Effector memory CD4-positive, alpha-beta T cell (primary cell): ENCODE data around the gene ANK3.

Experiments
- DNase-seq, 3 donors: peaks; one replicate each; pipeline ENCODE4 v3.0.0-alpha.2; 2020
- H3K27ac ChIP-seq: 2 replicates; pipeline ENCODE4 v1.7.0; 2013; ENCODE audit warnings: mild to moderate bottlenecking, low read length, moderate library complexity; ENCODE audit not compliant: insufficient read depth, poor library complexity, severe bottlenecking
- H3K27me3 ChIP-seq: replicated peaks from 2 replicates; pipeline ENCODE4 v1.7.0; 2013; ENCODE audit warnings: mild to moderate bottlenecking, low read length; ENCODE audit not compliant: insufficient read depth, control insufficient read depth, poor library complexity, severe bottlenecking
- H3K36me3 ChIP-seq: 2 replicates; pipeline ENCODE4 v1.7.0; 2013; ENCODE audit warnings: mild to moderate bottlenecking, low read length, moderate library complexity; ENCODE audit not compliant: control insufficient read depth, insufficient read depth
- H3K4me1 ChIP-seq: 2 replicates; pipeline ENCODE4 v1.7.0; 2013; ENCODE audit warnings: low read length, mild to moderate bottlenecking; ENCODE audit not compliant: control insufficient read depth, insufficient read depth, poor library complexity, severe bottlenecking
- H3K4me3 ChIP-seq: 2 replicates; pipeline ENCODE4 v1.7.0; 2013; ENCODE audit warnings: low read length, low read depth, mild to moderate bottlenecking; ENCODE audit not compliant: insufficient read depth, poor library complexity, severe bottlenecking
- H3K9me3 ChIP-seq: 2 replicates; pipeline ENCODE4 v1.7.0; 2013; ENCODE audit warnings: mild to moderate bottlenecking, low read length, moderate library complexity; ENCODE audit not compliant: control insufficient read depth

The ANK3 gene

GRCh38 chr10:60315311-60315710 is 74.4 kb downstream of the ANK3 start:
- Histone ChIP-seq H3K36me3 (no peaks in the 10 kb centered on the region), H3K27ac (no peak overlapping the region), H3K9me3 (no peaks in the 10 kb centered on the region), H3K4me1 (peaks cover 4% of the 10 kb centered on the region), H3K4me3 (no peak overlapping the region), H3K27me3 (no peaks in the 10 kb centered on the region)
- DNase-seq = no peak

DNA sequence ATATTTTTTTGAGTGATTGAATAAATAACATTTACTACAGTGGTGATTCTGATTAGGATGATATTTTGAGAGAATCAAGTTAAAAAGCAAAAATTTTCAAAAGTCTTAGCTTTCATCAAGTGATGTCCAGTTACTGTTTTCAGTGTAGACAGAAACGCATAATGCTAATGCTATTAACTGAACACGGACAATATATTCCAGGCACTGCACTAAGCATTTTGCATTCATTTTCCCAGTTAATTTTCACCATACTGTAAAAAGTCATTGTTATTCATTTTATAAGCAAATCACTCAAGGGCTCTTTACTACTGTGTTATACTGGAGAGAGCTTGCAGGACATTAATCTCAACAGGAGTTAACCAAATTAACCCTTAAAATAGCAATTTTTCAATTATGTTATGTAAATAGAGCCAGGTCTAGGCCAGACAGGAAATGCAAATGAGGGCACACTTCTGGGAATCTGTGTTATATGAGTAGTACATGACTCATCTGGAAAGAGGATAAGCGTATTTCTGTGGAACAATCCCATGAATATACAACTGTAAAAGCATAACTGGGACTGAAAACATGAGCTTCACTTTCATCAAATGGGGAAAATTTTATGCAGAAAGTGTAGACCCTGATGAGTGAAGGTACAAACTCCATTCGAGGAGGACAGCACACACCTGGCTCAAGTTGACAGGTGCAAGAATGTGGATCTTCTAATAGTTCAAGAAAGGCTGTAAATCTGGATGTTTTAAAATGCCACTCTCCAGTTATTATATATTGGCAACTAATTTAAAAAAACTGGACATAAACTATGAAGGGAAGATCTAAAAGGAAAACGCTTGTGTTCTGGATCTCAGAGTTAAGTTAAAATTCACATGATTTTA is 75.4 kb downstream of the ANK3 start:
- Histone ChIP-seq H3K9me3 (no peaks in the 10 kb centered on the region), H3K27me3 (no peaks in the 10 kb centered on the region), H3K4me1 (peaks cover 4% of the 10 kb centered on the region), H3K36me3 (no peaks in the 10 kb centered on the region), H3K27ac (no peak overlapping the region), H3K4me3 (no peak overlapping the region)
- no peak for DNase-seq

GRCh38 chr10:60313589-60313952 is 76.1 kb downstream of the ANK3 start:
- H3K4me3 ChIP-seq = no peak overlapping the region
- H3K27me3 ChIP-seq = no peaks in the 10 kb centered on the region
- no peak for DNase-seq
- H3K36me3 ChIP-seq = no peaks in the 10 kb centered on the region
- peaks cover 4% of the 10 kb centered on the region for H3K4me1 ChIP-seq
- no peaks in the 10 kb centered on the region for H3K9me3 ChIP-seq
- no peak overlapping the region for H3K27ac ChIP-seq

- no peaks in the 10 kb centered on the region for H3K36me3 ChIP-seq
- no peak for DNase-seq
- H3K27me3 ChIP-seq = no peaks in the 10 kb centered on the region
- no peak overlapping the region for H3K27ac ChIP-seq
- H3K4me3 ChIP-seq = no peak overlapping the region
- peaks cover 4% of the 10 kb centered on the region for H3K4me1 ChIP-seq
- no peaks in the 10 kb centered on the region for H3K9me3 ChIP-seq
These were observed 76.7 kb downstream of the ANK3 start for GRCh38 chr10:60312818-60313588.

DNA sequence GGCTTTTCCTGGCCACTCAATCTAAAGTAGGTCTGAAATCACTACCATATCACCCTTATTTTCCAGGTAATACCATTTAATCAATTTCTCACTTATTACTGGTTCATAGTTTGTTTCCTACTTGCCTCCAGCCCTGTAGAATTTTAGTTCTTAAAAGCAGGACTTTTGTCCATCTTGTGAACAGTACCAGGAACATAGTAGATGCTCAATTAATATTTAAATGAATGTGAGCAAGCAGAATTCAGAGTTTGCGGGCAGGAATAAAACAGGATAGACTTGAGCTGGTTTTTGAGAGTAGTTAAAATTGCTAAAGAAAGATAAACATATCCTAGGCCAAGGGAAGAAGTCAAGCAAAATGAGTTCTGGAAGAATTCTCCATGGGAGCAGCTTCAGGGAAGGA is 77.9 kb downstream of the ANK3 start:
- Histone ChIP-seq H3K4me1 (peaks cover 4% of the 10 kb centered on the region), H3K36me3 (no peaks in the 10 kb centered on the region), H3K27ac (no peak overlapping the region), H3K4me3 (no peak overlapping the region), H3K9me3 (no peaks in the 10 kb centered on the region), H3K27me3 (no peaks in the 10 kb centered on the region)
- DNase-seq = no peak

GRCh38 chr10:60310740-60311139 is 78.9 kb downstream of the ANK3 start:
- Histone ChIP-seq H3K27me3 (no peaks in the 10 kb centered on the region), H3K9me3 (no peaks in the 10 kb centered on the region), H3K36me3 (no peaks in the 10 kb centered on the region), H3K4me1 (peaks cover 4% of the 10 kb centered on the region), H3K4me3 (no peak overlapping the region), H3K27ac (no peak overlapping the region)
- no peak for DNase-seq

DNA sequence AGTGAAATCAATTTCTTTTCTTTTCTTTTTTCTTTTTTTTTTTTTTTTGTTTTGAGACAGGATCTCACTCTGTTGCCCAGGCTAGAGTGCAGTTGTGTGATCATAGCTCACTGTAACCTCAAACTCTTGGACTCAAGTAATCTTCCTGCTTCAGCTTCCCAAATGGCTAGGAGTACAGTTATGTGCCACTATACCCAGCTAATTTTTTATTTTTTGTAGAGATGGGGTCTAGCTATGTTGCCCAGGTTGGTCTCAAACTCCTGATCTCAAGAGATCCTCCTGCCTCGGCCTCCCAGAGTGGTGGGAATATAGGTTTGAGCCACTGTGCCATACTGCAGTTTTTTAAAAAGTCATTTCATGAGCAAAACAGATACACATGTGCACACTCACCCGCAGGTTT is 79.8 kb downstream of the ANK3 start:
- Histone ChIP-seq H3K9me3 (no peaks in the 10 kb centered on the region), H3K27ac (no peak overlapping the region), H3K4me3 (no peak overlapping the region), H3K4me1 (no peaks in the 10 kb centered on the region), H3K36me3 (no peaks in the 10 kb centered on the region), H3K27me3 (no peaks in the 10 kb centered on the region)
- no peak for DNase-seq

GRCh38 chr10:60309371-60309770 is 80.3 kb downstream of the ANK3 start:
- Histone ChIP-seq H3K27me3 (no peaks in the 10 kb centered on the region), H3K4me3 (no peak overlapping the region), H3K4me1 (no peaks in the 10 kb centered on the region), H3K9me3 (no peaks in the 10 kb centered on the region), H3K36me3 (no peaks in the 10 kb centered on the region), H3K27ac (no peak overlapping the region)
- DNase-seq = no peak

GRCh38 chr10:60305380-60305892 is 84.2 kb downstream of the ANK3 start:
- Histone ChIP-seq H3K4me1 (no peaks in the 10 kb centered on the region), H3K27ac (no peak overlapping the region), H3K4me3 (no peak overlapping the region), H3K27me3 (no peaks in the 10 kb centered on the region), H3K9me3 (no peaks in the 10 kb centered on the region), H3K36me3 (no peaks in the 10 kb centered on the region)
- DNase-seq = no peak

GRCh38 chr10:60304829-60305379 is 84.8 kb downstream of the ANK3 start:
- H3K36me3 ChIP-seq = no peaks in the 10 kb centered on the region
- H3K27me3 ChIP-seq = no peaks in the 10 kb centered on the region
- no peak overlapping the region for H3K27ac ChIP-seq
- no peaks in the 10 kb centered on the region for H3K9me3 ChIP-seq
- no peak overlapping the region for H3K4me3 ChIP-seq
- no peak for DNase-seq
- no peaks in the 10 kb centered on the region for H3K4me1 ChIP-seq
